HG03520 (cell line): Measurements from ENCODE around the gene AVL9.

ENCODE experiments used
- ATAC-seq: cut with Tn5 transposase; IDR thresholded peaks from one replicate; pipeline ENCODE4 v1.9.1; 2021; ENCODE audit warnings: mild to moderate bottlenecking, moderate library complexity; ENCODE audit not compliant: unreplicated experiment

The AVL9 gene

GRCh38 chr7:32532716-32533115, 37.4 kb downstream of the AVL9 start:
- no peak for ATAC-seq

- no peak for ATAC-seq
These were observed 38.2 kb downstream of the AVL9 start for GRCh38 chr7:32533276-32534029.

- no peak for ATAC-seq
These were observed 39.9 kb downstream of the AVL9 start for GRCh38 chr7:32535162-32535702.

- no peak for ATAC-seq
These were observed 40.7 kb downstream of the AVL9 start for GRCh38 chr7:32536016-32536415.

- no peak for ATAC-seq
These were observed 41.3 kb downstream of the AVL9 start for GRCh38 chr7:32536585-32536984.

- ATAC-seq, result no peak
These were observed 42.5 kb downstream of the AVL9 start for GRCh38 chr7:32537760-32538159.

GRCh38 chr7:32539366-32539765, 44.1 kb downstream of the AVL9 start:
- no peak for ATAC-seq

GRCh38 chr7:32539919-32540531, 44.7 kb downstream of the AVL9 start:
- no peak for ATAC-seq

- no peak for ATAC-seq
These were observed 47.3 kb downstream of the AVL9 start for GRCh38 chr7:32542595-32542994.

- ATAC-seq, result no peak
These were observed 64.2 kb downstream of the AVL9 start for GRCh38 chr7:32559480-32559879.

GRCh38 chr7:32560075-32560474, 64.8 kb downstream of the AVL9 start:
- no peak for ATAC-seq

GRCh38 chr7:32561613-32562012, 66.3 kb downstream of the AVL9 start:
- no peak for ATAC-seq

- ATAC-seq, result no peak
These were observed 69.3 kb downstream of the AVL9 start for GRCh38 chr7:32564542-32564941.

- ATAC-seq, result no peak
These were observed 74.3 kb downstream of the AVL9 start for GRCh38 chr7:32569388-32570289.

- no peak for ATAC-seq
These were observed 77.9 kb downstream of the AVL9 start for GRCh38 chr7:32573110-32573687.

GRCh38 chr7:32574626-32575025, 79.3 kb downstream of the AVL9 start:
- no peak for ATAC-seq

- ATAC-seq, result no peak
These were observed 82.1 kb downstream of the AVL9 start for GRCh38 chr7:32577421-32577820.

- ATAC-seq, result no peak
These were observed 84.5 kb downstream of the AVL9 start for GRCh38 chr7:32579776-32580175.

GRCh38 chr7:32580646-32581045, 85.4 kb downstream of the AVL9 start:
- ATAC-seq, result no peak

- no peak for ATAC-seq
These were observed 86.7 kb downstream of the AVL9 start for GRCh38 chr7:32582036-32582435.

GRCh38 chr7:32583791-32584190, 88.5 kb downstream of the AVL9 start:
- no peak for ATAC-seq
